Mesendoderm (in vitro differentiated cells): ENCODE data around the gene CTNNA3.

ENCODE experiments used
- DNase-seq: peaks from one replicate; pipeline ENCODE4 v3.0.0; 2013
- H2AK5ac ChIP-seq: 2 replicates; pipeline ENCODE4 v1.6.1; 2013; ENCODE audit warnings: low read length, inconsistent platforms
- H2BK120ac ChIP-seq: 2 replicates; pipeline ENCODE4 v1.6.1; 2013; ENCODE audit warnings: low read depth, mild to moderate bottlenecking, low read length, moderate library complexity, mixed read lengths
- H2BK15ac ChIP-seq: replicated peaks from 2 replicates; pipeline ENCODE4 v1.6.1; 2013; ENCODE audit warnings: low read depth, mild to moderate bottlenecking, moderate library complexity
- H2BK5ac ChIP-seq: 2 replicates; pipeline ENCODE4 v1.6.1; 2013; ENCODE audit warnings: low read length, inconsistent platforms
- H3K18ac ChIP-seq: 2 replicates; pipeline ENCODE4 v1.6.1; 2013; ENCODE audit warnings: mild to moderate bottlenecking, low read length, mixed read lengths
- H3K23ac ChIP-seq: one replicate; pipeline ENCODE4 v1.6.1; 2013; ENCODE audit warnings: low read length
- H3K27ac ChIP-seq: 2 replicates; pipeline ENCODE4 v1.5.1; 2013; ENCODE audit warnings: low read depth, mild to moderate bottlenecking, inconsistent platforms, low read length, moderate library complexity
- H3K27me3 ChIP-seq: 2 replicates; pipeline ENCODE4 v1.6.1; 2013; ENCODE audit warnings: low read length, control low read depth, mild to moderate bottlenecking, inconsistent platforms; ENCODE audit not compliant: insufficient read depth, poor library complexity
- H3K36me3 ChIP-seq: 2 replicates; pipeline ENCODE4 v1.6.1; 2013; ENCODE audit warnings: low read length, inconsistent platforms; ENCODE audit not compliant: control insufficient read depth, insufficient read depth
- H3K4ac ChIP-seq: one replicate; pipeline ENCODE4 v1.6.1; 2013; ENCODE audit warnings: low read depth, mild to moderate bottlenecking, low read length, moderate library complexity
- H3K4me1 ChIP-seq: 2 replicates; pipeline ENCODE4 v1.6.1; 2013; ENCODE audit warnings: low read depth, low read length, inconsistent platforms; ENCODE audit not compliant: control insufficient read depth
- H3K4me2 ChIP-seq: 2 replicates; pipeline ENCODE4 v1.6.1; 2013; ENCODE audit warnings: low read length
- H3K4me3 ChIP-seq: 2 replicates; pipeline ENCODE4 v1.5.1; 2013; ENCODE audit warnings: mild to moderate bottlenecking, low read length
- H3K56ac ChIP-seq: one replicate; pipeline ENCODE4 v1.6.1; 2013; ENCODE audit warnings: low read length
- H3K79me1 ChIP-seq: 2 replicates; pipeline ENCODE4 v1.6.1; 2013; ENCODE audit warnings: low read length, inconsistent platforms
- H3K79me2 ChIP-seq: 2 replicates; pipeline ENCODE4 v1.6.1; 2013; ENCODE audit warnings: mild to moderate bottlenecking, low read length; ENCODE audit not compliant: control insufficient read depth, insufficient read depth
- H3K9ac ChIP-seq: 2 replicates; pipeline ENCODE4 v1.6.1; 2013; ENCODE audit warnings: low read length, inconsistent platforms
- H4K5ac ChIP-seq: one replicate; pipeline ENCODE4 v1.6.1; 2013; ENCODE audit warnings: low read length
- H4K8ac ChIP-seq: one replicate; pipeline ENCODE4 v1.6.1; 2013; ENCODE audit warnings: low read depth, mild to moderate bottlenecking, control low read depth, low read length, moderate library complexity
- WGBS: extraction: QIAGEN DNeasy Blood & Tissue Kit; methylation state at CpG from one replicate; pipeline ENCODE4 v1.1.7; 2013; ENCODE audit warnings: low lambda C conversion rate, missing lambda C conversion rate; ENCODE audit not compliant: insufficient coverage; ENCODE audit errors: extremely low coverage; 5-methylcytosine and 5-hydroxymethylcytosine counted together

Gene CTNNA3

GRCh38 chr10:66292922-66293321 lies 1403.1 kb downstream of the CTNNA3 start:
- Histone ChIP-seq H3K79me2 (no peaks in the 10 kb centered on the region), H2BK5ac (no peak overlapping the region), H2BK120ac (no peak overlapping the region), H2AK5ac (no peak overlapping the region), H3K4me3 (no peak overlapping the region), H3K23ac (no peak overlapping the region), H4K8ac (no peak overlapping the region), H4K5ac (no peak overlapping the region), H3K27me3 (no peaks in the 10 kb centered on the region), H3K4ac (no peak overlapping the region), H3K4me2 (no peak overlapping the region), H3K36me3 (no peaks in the 10 kb centered on the region), H2BK15ac (no peak overlapping the region), H3K4me1 (no peaks in the 10 kb centered on the region), H3K18ac (no peak overlapping the region), H3K27ac (no peak overlapping the region), H3K56ac (no peak overlapping the region), H3K79me1 (no peaks in the 10 kb centered on the region), H3K9ac (no peak overlapping the region)
- no peak for DNase-seq

GRCh38 chr10:66292456-66292855 lies 1403.5 kb downstream of the CTNNA3 start:
- no peak overlapping the region for H2BK5ac ChIP-seq
- H4K5ac ChIP-seq: no peak overlapping the region
- no CpG with 5 or more reads among the region's 1 CpG for WGBS
- H3K79me1 ChIP-seq: no peaks in the 10 kb centered on the region
- H3K4me3 ChIP-seq: no peak overlapping the region
- DNase-seq: no peak
- H2BK120ac ChIP-seq: no peak overlapping the region
- no peaks in the 10 kb centered on the region for H3K4me1 ChIP-seq
- no peak overlapping the region for H3K23ac ChIP-seq
- H3K27me3 ChIP-seq: no peaks in the 10 kb centered on the region
- H3K27ac ChIP-seq: no peak overlapping the region
- no peak overlapping the region for H3K56ac ChIP-seq
- no peaks in the 10 kb centered on the region for H3K79me2 ChIP-seq
- no peaks in the 10 kb centered on the region for H3K36me3 ChIP-seq
- no peak overlapping the region for H4K8ac ChIP-seq
- H3K9ac ChIP-seq: no peak overlapping the region
- no peak overlapping the region for H2AK5ac ChIP-seq
- H3K18ac ChIP-seq: no peak overlapping the region
- no peak overlapping the region for H2BK15ac ChIP-seq
- no peak overlapping the region for H3K4me2 ChIP-seq
- no peak overlapping the region for H3K4ac ChIP-seq

GRCh38 chr10:66291133-66291532 lies 1404.9 kb downstream of the CTNNA3 start:
- no peak for DNase-seq
- Histone ChIP-seq H4K5ac (no peak overlapping the region), H3K4me3 (no peak overlapping the region), H3K4me1 (no peaks in the 10 kb centered on the region), H3K79me2 (no peaks in the 10 kb centered on the region), H3K36me3 (no peaks in the 10 kb centered on the region), H2BK5ac (no peak overlapping the region), H2BK120ac (no peak overlapping the region), H3K79me1 (no peaks in the 10 kb centered on the region), H3K56ac (no peak overlapping the region), H3K4me2 (no peak overlapping the region), H3K4ac (no peak overlapping the region), H2BK15ac (no peak overlapping the region), H3K23ac (no peak overlapping the region), H3K27ac (no peak overlapping the region), H3K9ac (no peak overlapping the region), H2AK5ac (no peak overlapping the region), H3K18ac (no peak overlapping the region), H4K8ac (no peak overlapping the region), H3K27me3 (no peaks in the 10 kb centered on the region)
- WGBS: no CpG with 5 or more reads among the region's 2 CpGs

- no peaks in the 10 kb centered on the region for H3K36me3 ChIP-seq
- H3K79me1 ChIP-seq: no peaks in the 10 kb centered on the region
- H3K4me2 ChIP-seq: no peak overlapping the region
- H3K56ac ChIP-seq: no peak overlapping the region
- H3K79me2 ChIP-seq: no peaks in the 10 kb centered on the region
- no peak overlapping the region for H3K4me3 ChIP-seq
- H2AK5ac ChIP-seq: no peak overlapping the region
- no peak overlapping the region for H2BK5ac ChIP-seq
- H4K8ac ChIP-seq: no peak overlapping the region
- H3K23ac ChIP-seq: no peak overlapping the region
- no peak for DNase-seq
- no peak overlapping the region for H3K9ac ChIP-seq
- H3K4ac ChIP-seq: no peak overlapping the region
- H2BK15ac ChIP-seq: no peak overlapping the region
- H3K27ac ChIP-seq: no peak overlapping the region
- no peaks in the 10 kb centered on the region for H3K27me3 ChIP-seq
- no peak overlapping the region for H2BK120ac ChIP-seq
- no peak overlapping the region for H3K18ac ChIP-seq
- H4K5ac ChIP-seq: no peak overlapping the region
- no peaks in the 10 kb centered on the region for H3K4me1 ChIP-seq
Measured at GRCh38 chr10:66284621-66285020, 1411.4 kb downstream of the CTNNA3 start.

GRCh38 chr10:66283874-66284464 lies 1412.0 kb downstream of the CTNNA3 start:
- no peak overlapping the region for H3K4ac ChIP-seq
- no peak overlapping the region for H4K5ac ChIP-seq
- no peak overlapping the region for H3K27ac ChIP-seq
- no peaks in the 10 kb centered on the region for H3K79me1 ChIP-seq
- H3K27me3 ChIP-seq: no peaks in the 10 kb centered on the region
- no peak overlapping the region for H3K23ac ChIP-seq
- no peaks in the 10 kb centered on the region for H3K4me1 ChIP-seq
- no CpG with 5 or more reads among the region's 4 CpGs for WGBS
- H4K8ac ChIP-seq: no peak overlapping the region
- no peak overlapping the region for H3K4me3 ChIP-seq
- H2AK5ac ChIP-seq: no peak overlapping the region
- H3K79me2 ChIP-seq: no peaks in the 10 kb centered on the region
- H3K56ac ChIP-seq: no peak overlapping the region
- H2BK120ac ChIP-seq: no peak overlapping the region
- no peak overlapping the region for H2BK5ac ChIP-seq
- H3K18ac ChIP-seq: no peak overlapping the region
- no peaks in the 10 kb centered on the region for H3K36me3 ChIP-seq
- no peak overlapping the region for H2BK15ac ChIP-seq
- H3K4me2 ChIP-seq: no peak overlapping the region
- no peak overlapping the region for H3K9ac ChIP-seq
- DNase-seq: no peak

- no peak overlapping the region for H3K18ac ChIP-seq
- no CpG with 5 or more reads among the region's 2 CpGs for WGBS
- no peak overlapping the region for H3K9ac ChIP-seq
- H2AK5ac ChIP-seq: no peak overlapping the region
- no peaks in the 10 kb centered on the region for H3K79me1 ChIP-seq
- H4K5ac ChIP-seq: no peak overlapping the region
- H3K4me3 ChIP-seq: no peak overlapping the region
- H3K4me2 ChIP-seq: no peak overlapping the region
- no peaks in the 10 kb centered on the region for H3K36me3 ChIP-seq
- no peak for DNase-seq
- H2BK15ac ChIP-seq: no peak overlapping the region
- no peaks in the 10 kb centered on the region for H3K27me3 ChIP-seq
- H2BK120ac ChIP-seq: no peak overlapping the region
- no peak overlapping the region for H3K56ac ChIP-seq
- no peak overlapping the region for H3K23ac ChIP-seq
- H3K4ac ChIP-seq: no peak overlapping the region
- no peak overlapping the region for H4K8ac ChIP-seq
- no peak overlapping the region for H2BK5ac ChIP-seq
- H3K79me2 ChIP-seq: no peaks in the 10 kb centered on the region
- no peaks in the 10 kb centered on the region for H3K4me1 ChIP-seq
- H3K27ac ChIP-seq: no peak overlapping the region
Measured at GRCh38 chr10:66283064-66283463, 1412.9 kb downstream of the CTNNA3 start.
